Uterus (tissue), 2 donors: ENCODE data around the gene SH3PXD2A.

Experiments
- POLR2A ChIP-seq, 2 donors: fragments of 450-650 bp; IDR thresholded peaks; one replicate each; pipeline ENCODE4 v1.6.1; 2016; ENCODE audit warnings: antibody characterized with exemption in 2 of 2, mild to moderate bottlenecking in 1 of 2, moderate library complexity in 1 of 2
- TF ChIP-seq, protein P1 (sequence below), 4 experiments: fragments of 200-600 bp in 2 of 4; fragments of 450-650 bp in 2 of 4; sonication (generic) in 2 of 4; IDR thresholded peaks; one replicate each; pipeline ENCODE4 v1.5.1; 2016 to 2019; ENCODE audit warnings: antibody characterized with exemption in 4 of 4, mild to moderate bottlenecking in 2 of 4, moderate library complexity in 1 of 4

DNA sequence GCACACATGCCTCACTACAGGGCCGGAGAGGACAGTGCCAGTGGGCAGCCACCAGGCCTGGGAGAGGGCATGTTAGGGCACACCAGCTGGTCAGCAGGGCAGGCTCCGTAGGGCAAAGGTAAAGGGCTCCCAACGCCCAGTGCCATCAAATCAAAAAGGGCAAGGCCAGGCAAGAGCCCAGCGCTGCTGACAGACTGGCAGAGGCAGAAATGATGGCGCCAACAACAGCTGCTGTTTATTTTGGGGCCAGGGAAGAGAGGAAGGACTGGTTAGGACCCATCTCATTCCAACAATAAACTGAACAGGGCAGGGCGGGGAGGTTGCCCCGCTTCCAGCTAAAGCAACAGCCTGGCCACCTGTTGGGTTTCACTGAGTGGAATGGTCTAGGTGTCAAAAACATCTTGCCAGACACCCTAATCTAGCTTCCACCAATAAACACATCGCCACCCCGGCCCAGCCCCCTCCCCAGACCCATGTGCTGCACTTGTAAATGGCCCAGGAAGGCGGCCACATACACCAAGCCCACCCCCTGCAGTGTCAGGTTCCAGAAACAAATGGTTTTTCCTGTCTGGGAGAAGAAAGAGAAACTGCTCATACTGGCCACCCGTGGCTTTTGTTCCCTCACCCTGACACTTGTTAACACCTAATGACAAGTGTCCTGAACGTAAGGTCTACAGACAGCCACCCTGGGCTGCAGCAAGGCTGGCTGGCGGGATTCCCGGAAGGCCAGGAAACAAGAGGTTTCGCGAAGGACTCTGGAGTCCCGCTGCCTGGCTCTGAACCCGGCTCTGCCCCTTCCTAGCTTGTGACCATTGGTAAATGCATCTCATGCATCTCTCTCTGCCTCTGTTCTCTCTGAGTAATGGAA lies 15.3 kb downstream of the SH3PXD2A start:
- TF ChIP-seq, protein P1, sequence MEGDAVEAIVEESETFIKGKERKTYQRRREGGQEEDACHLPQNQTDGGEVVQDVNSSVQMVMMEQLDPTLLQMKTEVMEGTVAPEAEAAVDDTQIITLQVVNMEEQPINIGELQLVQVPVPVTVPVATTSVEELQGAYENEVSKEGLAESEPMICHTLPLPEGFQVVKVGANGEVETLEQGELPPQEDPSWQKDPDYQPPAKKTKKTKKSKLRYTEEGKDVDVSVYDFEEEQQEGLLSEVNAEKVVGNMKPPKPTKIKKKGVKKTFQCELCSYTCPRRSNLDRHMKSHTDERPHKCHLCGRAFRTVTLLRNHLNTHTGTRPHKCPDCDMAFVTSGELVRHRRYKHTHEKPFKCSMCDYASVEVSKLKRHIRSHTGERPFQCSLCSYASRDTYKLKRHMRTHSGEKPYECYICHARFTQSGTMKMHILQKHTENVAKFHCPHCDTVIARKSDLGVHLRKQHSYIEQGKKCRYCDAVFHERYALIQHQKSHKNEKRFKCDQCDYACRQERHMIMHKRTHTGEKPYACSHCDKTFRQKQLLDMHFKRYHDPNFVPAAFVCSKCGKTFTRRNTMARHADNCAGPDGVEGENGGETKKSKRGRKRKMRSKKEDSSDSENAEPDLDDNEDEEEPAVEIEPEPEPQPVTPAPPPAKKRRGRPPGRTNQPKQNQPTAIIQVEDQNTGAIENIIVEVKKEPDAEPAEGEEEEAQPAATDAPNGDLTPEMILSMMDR (IDR thresholded peaks at IDR 0.05): no peak
- TF ChIP-seq POLR2A (IDR thresholded peaks at IDR 0.05): no peak
